Central memory CD8-positive, alpha-beta T cell (primary cell): Measurements from ENCODE around the gene MKRN1.
"Not testable (repeated sequence)": the region's sequence is repeated elsewhere in the genome, so short reads cannot be mapped to it uniquely, and the experiment has no call there.

ENCODE experiments used
- ATAC-seq: fragments of 150-1000 bp; cut with Tn5 transposase; replicated peaks from 2 replicates; pipeline ENCODE4 v1.10.0; 2022; ENCODE audit warnings: mild to moderate bottlenecking, moderate FRiP score, moderate number of reproducible peaks; ENCODE audit not compliant: poor library complexity, severe bottlenecking; ENCODE audit errors: extremely low read depth
- DNase-seq, 2 donors: peaks; one replicate each; pipeline ENCODE4 v3.0.0; 2021; ENCODE audit warnings: low spot score in 2 of 2
- H3K27ac Mint-ChIP-seq: one replicate; pipeline ENCODE4 v1.8.0; 2022; ENCODE audit warnings: low read depth, mild to moderate bottlenecking, moderate library complexity, mixed read lengths
- H3K27me3 Mint-ChIP-seq: one replicate; pipeline ENCODE4 v1.8.0; 2022; ENCODE audit warnings: mixed read lengths
- H3K36me3 Mint-ChIP-seq: one replicate; pipeline ENCODE4 v1.8.0; 2022; ENCODE audit warnings: mild to moderate bottlenecking, moderate library complexity, mixed read lengths; ENCODE audit not compliant: insufficient read depth
- H3K4me1 Mint-ChIP-seq: one replicate; pipeline ENCODE4 v1.8.0; 2022; ENCODE audit warnings: mixed read lengths
- H3K4me3 Mint-ChIP-seq: one replicate; pipeline ENCODE4 v1.8.0; 2022; ENCODE audit warnings: mild to moderate bottlenecking, moderate library complexity, mixed read lengths
- H3K9me3 Mint-ChIP-seq: one replicate; pipeline ENCODE4 v1.8.0; 2022; ENCODE audit warnings: mixed read lengths

MKRN1 gene

GRCh38 chr7:140476698-140477261 lies 2.5 kb downstream of the MKRN1 start:
- H3K27me3 Mint-ChIP-seq, result no peaks in the 10 kb centered on the region
- H3K4me3 Mint-ChIP-seq, result peak overlapping the region; percentile 95
- peaks cover 32% of the 10 kb centered on the region for H3K4me1 Mint-ChIP-seq
- no peak for DNase-seq
- no peaks in the 10 kb centered on the region for H3K9me3 Mint-ChIP-seq
- H3K27ac Mint-ChIP-seq, result peak overlapping the region; percentile 95
- ATAC-seq, result no peak
- H3K36me3 Mint-ChIP-seq, result peaks cover 23% of the 10 kb centered on the region

GRCh38 chr7:140475747-140476333 lies 3.5 kb downstream of the MKRN1 start:
- H3K27ac Mint-ChIP-seq, result peak overlapping the region; percentile 24
- H3K4me1 Mint-ChIP-seq, result peaks cover 36% of the 10 kb centered on the region
- ATAC-seq (no peak), DNase-seq (peak in 1 of 2 donors; percentile 17)
- H3K4me3 Mint-ChIP-seq, result peak overlapping the region; percentile 63
- peaks cover 31% of the 10 kb centered on the region for H3K36me3 Mint-ChIP-seq
- H3K9me3 Mint-ChIP-seq, result no peaks in the 10 kb centered on the region
- no peaks in the 10 kb centered on the region for H3K27me3 Mint-ChIP-seq

GRCh38 chr7:140463111-140463510 lies 16.2 kb downstream of the MKRN1 start:
- no peak for DNase-seq
- Mint-ChIP-seq H3K4me3 (no peak overlapping the region), H3K27ac (no peak overlapping the region), H3K36me3 (peaks cover 81% of the 10 kb centered on the region), H3K4me1 (peaks cover 11% of the 10 kb centered on the region), H3K27me3 (no peaks in the 10 kb centered on the region), H3K9me3 (no peaks in the 10 kb centered on the region)
- ATAC-seq, result no peak

GRCh38 chr7:140458916-140459315 lies 20.4 kb downstream of the MKRN1 start:
- DNase-seq (no peak), ATAC-seq (no peak)
- H3K36me3 Mint-ChIP-seq, result peaks cover 88% of the 10 kb centered on the region
- H3K9me3 Mint-ChIP-seq, result no peaks in the 10 kb centered on the region
- no peak overlapping the region for H3K4me3 Mint-ChIP-seq
- no peaks in the 10 kb centered on the region for H3K27me3 Mint-ChIP-seq
- H3K27ac Mint-ChIP-seq, result no peak overlapping the region
- H3K4me1 Mint-ChIP-seq, result peaks cover 17% of the 10 kb centered on the region

GRCh38 chr7:140458201-140458600 lies 21.1 kb downstream of the MKRN1 start:
- peaks cover 89% of the 10 kb centered on the region for H3K36me3 Mint-ChIP-seq
- no peak overlapping the region for H3K4me3 Mint-ChIP-seq
- H3K4me1 Mint-ChIP-seq, result peaks cover 17% of the 10 kb centered on the region
- no peaks in the 10 kb centered on the region for H3K27me3 Mint-ChIP-seq
- ATAC-seq (no peak), DNase-seq (no peak)
- no peaks in the 10 kb centered on the region for H3K9me3 Mint-ChIP-seq
- peak overlapping the region; percentile 6 for H3K27ac Mint-ChIP-seq

- Mint-ChIP-seq H3K4me3 (no peak overlapping the region), H3K27me3 (no peaks in the 10 kb centered on the region), H3K9me3 (no peaks in the 10 kb centered on the region), H3K27ac (no peak overlapping the region), H3K4me1 (peaks cover 32% of the 10 kb centered on the region), H3K36me3 (peaks cover 89% of the 10 kb centered on the region)
- no peak for DNase-seq
- no peak for ATAC-seq
Measured at GRCh38 chr7:140456551-140457051, 22.7 kb downstream of the MKRN1 start.

GRCh38 chr7:140455743-140456142 lies 23.6 kb downstream of the MKRN1 start:
- no peak for DNase-seq
- H3K36me3 Mint-ChIP-seq, result peaks cover 80% of the 10 kb centered on the region
- H3K27ac Mint-ChIP-seq, result no peak overlapping the region
- peaks cover 38% of the 10 kb centered on the region for H3K4me1 Mint-ChIP-seq
- ATAC-seq, result no peak
- no peaks in the 10 kb centered on the region for H3K27me3 Mint-ChIP-seq
- H3K4me3 Mint-ChIP-seq, result no peak overlapping the region
- no peaks in the 10 kb centered on the region for H3K9me3 Mint-ChIP-seq

GRCh38 chr7:140454657-140455015 lies 24.7 kb downstream of the MKRN1 start:
- H3K4me3 Mint-ChIP-seq, result no peak overlapping the region
- peaks cover 38% of the 10 kb centered on the region for H3K4me1 Mint-ChIP-seq

GRCh38 chr7:140453785-140454656 lies 25.3 kb downstream of the MKRN1 start:
- Mint-ChIP-seq H3K4me1 (peaks cover 37% of the 10 kb centered on the region), H3K36me3 (peaks cover 63% of the 10 kb centered on the region), H3K27ac (peak overlapping the region; percentile 35)
- not testable (repeated sequence) for ATAC-seq, H3K4me3 Mint-ChIP-seq, H3K27me3 Mint-ChIP-seq, DNase-seq, H3K9me3 Mint-ChIP-seq

More at GRCh38 chr7:140454657-140455015, 24.7 kb downstream of the MKRN1 start:
- Mint-ChIP-seq H3K27me3 (no peaks in the 10 kb centered on the region), H3K36me3 (peaks cover 69% of the 10 kb centered on the region), H3K9me3 (no peaks in the 10 kb centered on the region), H3K27ac (peak overlapping the region; percentile 35)
- ATAC-seq (no peak), DNase-seq (no peak)

- no peak for ATAC-seq
- DNase-seq, result no peak
- peaks cover 33% of the 10 kb centered on the region for H3K4me1 Mint-ChIP-seq
- no peaks in the 10 kb centered on the region for H3K9me3 Mint-ChIP-seq
- no peaks in the 10 kb centered on the region for H3K27me3 Mint-ChIP-seq
- no peak overlapping the region for H3K27ac Mint-ChIP-seq
- H3K36me3 Mint-ChIP-seq, result peaks cover 55% of the 10 kb centered on the region
- no peak overlapping the region for H3K4me3 Mint-ChIP-seq
Measured at GRCh38 chr7:140453273-140453672, 26.0 kb downstream of the MKRN1 start.

GRCh38 chr7:140451716-140452115 lies 27.6 kb downstream of the MKRN1 start:
- Mint-ChIP-seq H3K27ac (peak overlapping the region; percentile 36), H3K4me1 (peaks cover 33% of the 10 kb centered on the region), H3K27me3 (no peaks in the 10 kb centered on the region), H3K4me3 (no peak overlapping the region), H3K36me3 (peaks cover 41% of the 10 kb centered on the region), H3K9me3 (no peaks in the 10 kb centered on the region)
- ATAC-seq, result no peak
- no peak for DNase-seq

GRCh38 chr7:140448781-140449480 lies 30.4 kb downstream of the MKRN1 start:
- H3K4me1 Mint-ChIP-seq, result peaks cover 21% of the 10 kb centered on the region
- H3K27ac Mint-ChIP-seq, result no peak overlapping the region
- ATAC-seq (no peak), DNase-seq (no peak)
- peaks cover 18% of the 10 kb centered on the region for H3K36me3 Mint-ChIP-seq
- no peaks in the 10 kb centered on the region for H3K9me3 Mint-ChIP-seq
- no peak overlapping the region for H3K4me3 Mint-ChIP-seq
- H3K27me3 Mint-ChIP-seq, result no peaks in the 10 kb centered on the region
